Smooth muscle cell (in vitro differentiated cells): Measurements from ENCODE around the gene HIP1. TPM values are rescaled to one million over a fixed set of nuclear protein-coding genes. Genes with fewer than 3 reads are reported as not detected.
"Not testable (repeated sequence)": the region's sequence is repeated elsewhere in the genome, so short reads cannot be mapped to it uniquely, and the experiment has no call there.

Experiments
- DNase-seq: peaks from one replicate; lab custom pipeline; 2025; ENCODE audit not compliant: unreplicated experiment; lab: John Stamatoyannopoulos, UW
- H2AFZ ChIP-seq: fragments of 200-600 bp; sonication (generic); 2 replicates; pipeline ENCODE4 v1.6.0; 2016; ENCODE audit warnings: antibody characterized with exemption, low read depth, mild to moderate bottlenecking
- H3F3A ChIP-seq: fragments of 200-600 bp; sonication (generic); 2 replicates; pipeline ENCODE4 v1.6.0; 2017; ENCODE audit warnings: antibody characterized with exemption, low read depth
- H3K27ac ChIP-seq: fragments of 200-600 bp; sonication (generic); 2 replicates; pipeline ENCODE4 v1.5.1; 2016; ENCODE audit warnings: low read depth, mild to moderate bottlenecking
- H3K27me3 ChIP-seq: fragments of 200-600 bp; sonication (generic); 2 replicates; pipeline ENCODE4 v1.6.1; 2016; ENCODE audit warnings: low read depth, mild to moderate bottlenecking
- H3K36me3 ChIP-seq: fragments of 200-600 bp; sonication (generic); 2 replicates; pipeline ENCODE4 v1.5.1; 2016; ENCODE audit warnings: low read depth
- H3K4me1 ChIP-seq: fragments of 200-600 bp; sonication (generic); 2 replicates; pipeline ENCODE4 v1.5.1; 2016; ENCODE audit warnings: low read depth
- H3K4me2 ChIP-seq: fragments of 200-600 bp; sonication (generic); 2 replicates; pipeline ENCODE4 v1.6.0; 2016; ENCODE audit warnings: mild to moderate bottlenecking
- H3K4me3 ChIP-seq: fragments of 200-600 bp; sonication (generic); 2 replicates; pipeline ENCODE4 v1.5.1; 2016; ENCODE audit warnings: mild to moderate bottlenecking
- H3K79me2 ChIP-seq: fragments of 200-600 bp; sonication (generic); 2 replicates; pipeline ENCODE4 v1.6.0; 2016; ENCODE audit warnings: low read depth, mild to moderate bottlenecking
- H3K9ac ChIP-seq: fragments of 200-600 bp; sonication (generic); 2 replicates; pipeline ENCODE4 v1.6.0; 2016; ENCODE audit warnings: low read depth
- H3K9me3 ChIP-seq: fragments of 200-600 bp; sonication (generic); replicated peaks from 2 replicates; pipeline ENCODE4 v1.5.1; 2016; ENCODE audit warnings: low read depth
- H4K20me1 ChIP-seq: fragments of 200-600 bp; sonication (generic); 2 replicates; pipeline ENCODE4 v1.6.0; 2016; ENCODE audit warnings: low read depth
- WGBS: methylation state at CpG from one replicate; pipeline ENCODE4 v1.1.7; 2016; ENCODE audit warnings: low lambda C conversion rate; 5-methylcytosine and 5-hydroxymethylcytosine counted together
- polyA plus RNA-seq: library from polyadenylated mRNA; unstranded; fragments of >200 nt; fragmentation: Nextera tagmentation; extraction: Ambion mirVana; gene quantifications from 2 replicates; pipeline ENCODE4 v1.2.1, GENCODE V29; 2016
- total RNA-seq: library from RNA; depleted of rRNA; stranded (reverse); fragments of >200 nt; gene quantifications from 2 replicates; pipeline ENCODE4 v1.2.3, GENCODE V29; 2014
- TF ChIP-seq, protein P1 (sequence below): fragments of 200-600 bp; sonication (generic); IDR thresholded peaks from 2 replicates; pipeline ENCODE4 v1.5.1; 2017; ENCODE audit warnings: borderline replicate concordance, mild to moderate bottlenecking, antibody characterized with exemption; ENCODE audit not compliant: insufficient read depth, poor library complexity, severe bottlenecking

The HIP1 gene
- total and polyA plus RNA-seq, 2 experiments from 2014 or later, result 4.7 to 8.4 TPM

DNA sequence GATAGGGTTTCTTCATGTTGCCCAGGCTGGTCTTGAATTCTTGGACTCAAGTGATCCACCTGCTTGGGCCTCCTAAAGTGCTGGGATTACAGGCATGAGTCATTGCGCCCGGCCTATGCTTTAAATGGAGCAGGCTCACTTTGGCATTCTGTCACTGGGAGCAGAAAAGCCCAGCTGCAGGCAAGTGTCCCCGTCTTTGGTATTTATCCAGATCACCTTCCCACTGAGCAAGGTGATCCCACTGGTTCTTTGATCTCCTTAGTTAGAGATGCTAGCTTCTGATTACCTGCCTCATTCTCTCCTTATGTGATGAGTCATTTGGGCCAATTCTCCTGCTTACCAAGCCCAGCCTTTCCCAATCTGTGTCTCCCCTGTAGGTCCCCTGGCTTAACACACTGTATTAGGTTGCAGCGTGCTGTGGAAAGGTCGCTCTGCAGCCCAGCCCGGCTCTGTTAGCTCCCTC lies 207.4 kb downstream of the HIP1 start:
- H3K9ac ChIP-seq, result no peak overlapping the region
- H3K36me3 ChIP-seq, result no peaks in the 10 kb centered on the region
- DNase-seq, result no peak
- no peak overlapping the region for H2AFZ ChIP-seq
- H3K4me1 ChIP-seq, result peaks cover 12% of the 10 kb centered on the region
- H3K27me3 ChIP-seq, result no peaks in the 10 kb centered on the region
- peaks cover 12% of the 10 kb centered on the region for H3K79me2 ChIP-seq
- no peak overlapping the region for H3K4me2 ChIP-seq
- TF ChIP-seq, protein P1, sequence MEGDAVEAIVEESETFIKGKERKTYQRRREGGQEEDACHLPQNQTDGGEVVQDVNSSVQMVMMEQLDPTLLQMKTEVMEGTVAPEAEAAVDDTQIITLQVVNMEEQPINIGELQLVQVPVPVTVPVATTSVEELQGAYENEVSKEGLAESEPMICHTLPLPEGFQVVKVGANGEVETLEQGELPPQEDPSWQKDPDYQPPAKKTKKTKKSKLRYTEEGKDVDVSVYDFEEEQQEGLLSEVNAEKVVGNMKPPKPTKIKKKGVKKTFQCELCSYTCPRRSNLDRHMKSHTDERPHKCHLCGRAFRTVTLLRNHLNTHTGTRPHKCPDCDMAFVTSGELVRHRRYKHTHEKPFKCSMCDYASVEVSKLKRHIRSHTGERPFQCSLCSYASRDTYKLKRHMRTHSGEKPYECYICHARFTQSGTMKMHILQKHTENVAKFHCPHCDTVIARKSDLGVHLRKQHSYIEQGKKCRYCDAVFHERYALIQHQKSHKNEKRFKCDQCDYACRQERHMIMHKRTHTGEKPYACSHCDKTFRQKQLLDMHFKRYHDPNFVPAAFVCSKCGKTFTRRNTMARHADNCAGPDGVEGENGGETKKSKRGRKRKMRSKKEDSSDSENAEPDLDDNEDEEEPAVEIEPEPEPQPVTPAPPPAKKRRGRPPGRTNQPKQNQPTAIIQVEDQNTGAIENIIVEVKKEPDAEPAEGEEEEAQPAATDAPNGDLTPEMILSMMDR, result no peak
- H3K9me3 ChIP-seq, result no peaks in the 10 kb centered on the region
- peaks cover 10% of the 10 kb centered on the region for H4K20me1 ChIP-seq
- H3K4me3 ChIP-seq, result no peak overlapping the region
- WGBS, result 26% methylated on average over 6 of the region's 6 CpGs
- no peak overlapping the region for H3K27ac ChIP-seq
- peaks cover 17% of the 10 kb centered on the region for H3F3A ChIP-seq

DNA sequence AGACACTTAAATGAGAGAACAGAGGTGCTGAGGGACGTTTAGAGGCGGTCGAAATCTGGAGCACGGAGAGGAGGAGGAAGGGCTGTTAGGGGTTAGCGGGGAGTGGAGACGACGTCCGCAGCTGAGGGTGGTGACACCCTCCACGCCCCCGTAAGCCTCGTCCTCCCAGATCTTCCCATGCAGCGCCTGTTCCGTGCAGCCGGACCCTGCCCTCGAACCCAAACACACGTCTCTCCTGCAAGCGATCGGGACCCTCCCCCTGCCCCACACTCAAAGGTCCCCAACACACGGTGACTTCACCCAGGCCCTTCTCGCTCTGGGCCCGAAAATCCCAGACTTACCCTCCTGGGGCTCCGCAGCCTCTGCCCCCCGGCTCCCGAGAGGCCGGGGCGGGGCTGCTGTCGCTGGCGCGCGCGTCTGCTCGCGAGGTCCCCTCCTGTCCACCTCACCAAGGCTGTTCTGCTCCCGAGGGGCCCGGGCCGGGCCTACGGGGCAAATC lies 211.5 kb downstream of the HIP1 start:
- Histone ChIP-seq H3K4me2 (peak overlapping the region; percentile 99), H3K79me2 (peaks cover 47% of the 10 kb centered on the region), H4K20me1 (peaks cover 29% of the 10 kb centered on the region), H3K36me3 (peaks cover 16% of the 10 kb centered on the region), H3K4me3 (peak overlapping the region; percentile 84), H3K9ac (peak overlapping the region; percentile 86), H2AFZ (peak overlapping the region; percentile 77), H3K27ac (peak overlapping the region; percentile 62), H3K4me1 (peaks cover 14% of the 10 kb centered on the region)
- WGBS, result 2% methylated on average over 33 of the region's 37 CpGs
- DNase-seq, H3K9me3 ChIP-seq, H3K27me3 ChIP-seq, H3F3A ChIP-seq: not testable (repeated sequence)

DNA sequence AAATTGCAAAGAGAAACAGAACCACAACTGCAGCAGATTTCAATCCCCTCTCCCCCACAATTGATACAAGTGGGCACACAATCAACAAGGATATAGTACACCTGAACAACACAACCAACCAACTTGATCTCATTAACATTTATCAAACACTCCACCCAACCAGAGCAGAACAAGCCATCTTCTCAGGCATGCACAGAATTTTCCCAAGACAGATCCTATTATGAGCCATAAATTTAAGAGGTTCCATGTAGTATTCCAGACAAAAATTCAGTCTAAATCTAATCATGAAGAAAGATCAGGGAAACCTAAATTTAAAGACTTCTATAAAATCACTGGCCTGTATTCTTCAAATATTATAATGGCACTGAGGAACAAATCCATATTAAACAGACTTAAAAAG lies 217.0 kb downstream of the HIP1 start:
- H3K36me3 ChIP-seq, result peaks cover 22% of the 10 kb centered on the region
- H3F3A ChIP-seq, H3K4me1 ChIP-seq, H3K27ac ChIP-seq, DNase-seq, H3K27me3 ChIP-seq, H3K4me3 ChIP-seq, H3K4me2 ChIP-seq, H3K9me3 ChIP-seq, H2AFZ ChIP-seq, H3K9ac ChIP-seq: not testable (repeated sequence)
- H3K79me2 ChIP-seq, result peaks cover 75% of the 10 kb centered on the region
- peaks cover 58% of the 10 kb centered on the region for H4K20me1 ChIP-seq

DNA sequence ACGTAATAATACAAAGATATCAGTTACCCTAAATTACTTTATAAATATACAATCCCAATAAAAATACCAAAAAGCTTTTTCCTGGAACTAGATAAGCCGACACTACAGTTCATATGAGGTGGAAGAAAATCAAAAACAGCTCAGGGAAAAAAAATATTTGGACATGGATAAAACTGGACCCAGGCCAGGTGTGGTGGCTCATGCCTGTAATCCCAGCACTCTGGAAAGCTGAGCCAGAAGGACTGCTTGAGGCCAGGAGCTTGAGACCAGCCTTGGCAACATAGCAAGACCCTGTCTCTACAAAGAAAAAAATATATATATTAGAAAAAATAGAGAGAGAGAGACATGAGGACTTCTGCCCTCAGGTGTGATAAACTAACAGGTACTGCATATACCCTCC lies 219.9 kb downstream of the HIP1 start:
- not testable (repeated sequence) for H3K9ac ChIP-seq, H3K4me3 ChIP-seq, H3K27ac ChIP-seq, H3F3A ChIP-seq, H2AFZ ChIP-seq, H3K4me1 ChIP-seq, H3K9me3 ChIP-seq, H3K27me3 ChIP-seq, H3K4me2 ChIP-seq, DNase-seq
- Histone ChIP-seq H3K79me2 (peaks cover 52% of the 10 kb centered on the region), H4K20me1 (peaks cover 38% of the 10 kb centered on the region), H3K36me3 (peaks cover 13% of the 10 kb centered on the region)
- 94% methylated on average over 2 of the region's 2 CpGs for WGBS

DNA sequence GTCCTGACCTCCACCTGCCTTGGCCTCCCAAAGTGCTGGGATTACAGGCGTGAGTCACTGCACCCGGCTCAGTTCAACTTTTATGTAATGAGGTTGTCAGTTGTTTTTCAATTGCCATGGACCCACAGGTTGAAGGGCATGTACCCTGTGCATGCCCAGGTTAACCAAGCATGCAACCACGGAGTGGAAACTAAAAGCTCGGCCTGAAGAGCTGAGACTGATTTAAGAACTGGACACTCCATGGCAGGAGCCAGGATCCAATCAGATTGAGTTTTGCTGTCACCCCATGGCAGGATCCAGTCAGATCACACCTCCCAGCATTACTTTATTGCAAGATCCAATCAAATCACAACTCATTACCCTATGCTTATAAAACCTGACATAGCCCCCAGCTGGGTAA lies 229.7 kb downstream of the HIP1 start:
- not testable (repeated sequence) for H3K4me3 ChIP-seq, H4K20me1 ChIP-seq, H3K4me2 ChIP-seq, H3F3A ChIP-seq, H3K79me2 ChIP-seq, H3K9me3 ChIP-seq, H3K27ac ChIP-seq, H2AFZ ChIP-seq, DNase-seq, H3K4me1 ChIP-seq, H3K9ac ChIP-seq, H3K27me3 ChIP-seq, H3K36me3 ChIP-seq
- WGBS, result 95% methylated on average over 2 of the region's 4 CpGs

DNA sequence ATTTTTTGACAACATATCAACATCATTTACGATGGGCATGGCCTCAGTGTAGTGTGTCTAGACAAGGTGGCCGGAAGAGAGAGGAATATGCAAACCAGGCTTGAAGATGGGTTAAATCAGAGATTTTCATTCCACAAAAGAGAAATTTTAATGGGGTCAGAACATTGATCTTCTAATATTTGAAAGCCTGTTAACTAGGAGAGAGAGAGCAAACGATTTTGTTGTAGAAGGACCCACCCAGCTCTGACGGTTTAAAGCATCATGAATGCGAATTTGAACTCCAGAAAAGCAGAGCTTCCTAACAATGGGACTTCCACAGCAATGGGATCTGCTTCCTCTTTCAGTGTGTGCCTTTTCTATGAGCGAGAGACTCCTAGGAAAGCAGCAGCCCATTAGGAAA lies 246.7 kb downstream of the HIP1 start, which contains the start of gene SPDYE5:
SPDYE5 (plus strand) TSS at position 301 of the 400 bp plus-strand sequence. CDS start 1,728 bp downstream, outside the sequence.
- not testable (repeated sequence) for H3K36me3 ChIP-seq, H3K4me1 ChIP-seq, H3K9me3 ChIP-seq, H3K9ac ChIP-seq, H3F3A ChIP-seq, DNase-seq, H2AFZ ChIP-seq, H3K79me2 ChIP-seq, H3K4me3 ChIP-seq, H3K27me3 ChIP-seq, H3K4me2 ChIP-seq, H3K27ac ChIP-seq, H4K20me1 ChIP-seq
- 96% methylated on average over 6 of the region's 6 CpGs for WGBS

DNA sequence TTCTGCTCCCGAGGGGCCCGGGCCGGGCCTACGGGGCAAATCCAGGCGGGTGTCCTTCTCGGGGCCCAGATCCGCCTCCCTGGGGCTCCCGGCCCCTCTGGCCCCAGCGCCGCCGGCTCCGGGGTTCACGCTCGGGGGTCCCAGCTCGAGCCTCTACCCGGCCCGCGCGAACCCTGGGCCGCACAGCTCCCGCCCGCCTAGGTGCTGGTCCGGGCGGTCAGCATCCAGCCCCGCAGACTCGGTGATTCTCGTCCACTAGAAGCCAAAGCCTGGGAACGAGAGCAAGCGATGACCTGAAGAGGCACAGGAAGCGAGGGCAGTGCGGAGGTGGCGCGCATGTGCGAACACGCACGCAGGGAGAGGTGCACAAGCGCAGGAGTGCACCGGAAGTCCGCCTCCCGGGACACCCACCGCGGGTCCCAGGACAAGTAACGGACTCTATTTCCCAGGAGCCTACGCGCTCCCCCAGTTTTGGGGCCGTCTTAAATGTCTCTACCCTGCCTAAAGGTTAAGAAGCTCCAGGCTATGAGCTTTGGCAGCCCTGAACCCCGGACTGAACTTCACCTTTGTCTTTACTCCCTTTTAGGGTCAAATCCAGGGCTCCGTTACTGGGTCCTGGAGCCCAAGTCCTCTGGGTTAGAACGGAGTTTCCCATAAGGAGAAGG lies 252.6 kb downstream of the HIP1 start, which contains the start of gene POM121C:
POM121C (minus strand) TSS at position 321 of the 665 bp plus-strand sequence. CDS start 44,803 bp downstream, outside the sequence.
- not testable (repeated sequence) for H3K36me3 ChIP-seq, H3F3A ChIP-seq, H3K9me3 ChIP-seq, H3K79me2 ChIP-seq, H3K27me3 ChIP-seq, H3K4me1 ChIP-seq
- WGBS, result 1% methylated on average over 48 of the region's 49 CpGs
- Histone ChIP-seq H2AFZ (peak within 1 kb of the TSS; percentile 88), H4K20me1 (peaks cover 14% of the 10 kb centered on the region), H3K4me3 (peak within 1 kb of the TSS; percentile 98), H3K4me2 (peak within 1 kb of the TSS; percentile 96), H3K9ac (peak within 1 kb of the TSS; percentile 82), H3K27ac (peak within 1 kb of the TSS; percentile 71)
- DNase-seq, result peak; percentile 48
